HG03196 (cell line): Measurements from ENCODE around the gene KCNE2.
"Not testable (repeated sequence)": the region's sequence is repeated elsewhere in the genome, so short reads cannot be mapped to it uniquely, and the experiment has no call there.

Source experiments
- ATAC-seq: cut with Tn5 transposase; IDR thresholded peaks from one replicate; pipeline ENCODE4 v1.9.1; 2021; ENCODE audit not compliant: unreplicated experiment

The KCNE2 gene

DNA sequence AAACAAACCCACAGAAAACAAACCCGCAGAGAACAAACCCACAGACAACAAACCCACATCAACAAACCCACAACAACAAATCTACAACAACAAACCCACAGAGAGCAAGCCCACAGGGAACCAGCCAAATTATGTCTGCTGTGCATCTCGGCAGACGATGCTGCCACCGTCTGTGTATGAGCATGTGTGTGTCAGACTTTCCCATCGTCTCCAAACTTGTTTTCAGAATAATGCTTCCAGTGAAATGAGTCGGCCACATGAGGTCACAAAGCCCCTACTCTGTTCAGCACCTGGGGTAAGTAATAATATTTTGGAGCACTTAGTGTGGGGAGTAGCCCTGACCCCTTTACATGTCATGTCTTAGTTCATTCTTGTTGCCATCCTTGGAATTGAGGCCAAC, 42.3 kb downstream of the KCNE2 start:
- not testable (repeated sequence) for ATAC-seq

- ATAC-seq = not testable (repeated sequence)
These were observed 42.9 kb downstream of the KCNE2 start for GRCh38 chr21:34406676-34407075.

DNA sequence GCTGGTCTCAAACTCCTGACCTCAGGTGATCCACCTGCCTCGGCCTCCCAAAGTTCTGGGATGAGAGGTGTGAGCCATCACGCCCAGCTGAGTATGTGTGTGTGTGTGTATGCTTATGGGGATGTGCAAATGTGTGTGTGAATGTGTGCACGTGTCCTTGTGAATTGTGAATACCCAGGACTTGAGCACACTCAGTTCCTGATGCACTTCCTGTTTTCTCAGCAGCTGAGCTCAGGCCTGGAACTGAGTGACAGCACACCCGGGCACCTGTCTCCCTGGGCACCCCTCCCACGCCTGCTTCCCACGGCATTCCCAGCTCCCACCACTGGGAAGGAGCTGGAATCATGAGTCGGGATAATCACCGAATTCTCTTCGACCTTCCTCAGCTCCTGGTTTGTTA, 43.5 kb downstream of the KCNE2 start:
- not testable (repeated sequence) for ATAC-seq

DNA sequence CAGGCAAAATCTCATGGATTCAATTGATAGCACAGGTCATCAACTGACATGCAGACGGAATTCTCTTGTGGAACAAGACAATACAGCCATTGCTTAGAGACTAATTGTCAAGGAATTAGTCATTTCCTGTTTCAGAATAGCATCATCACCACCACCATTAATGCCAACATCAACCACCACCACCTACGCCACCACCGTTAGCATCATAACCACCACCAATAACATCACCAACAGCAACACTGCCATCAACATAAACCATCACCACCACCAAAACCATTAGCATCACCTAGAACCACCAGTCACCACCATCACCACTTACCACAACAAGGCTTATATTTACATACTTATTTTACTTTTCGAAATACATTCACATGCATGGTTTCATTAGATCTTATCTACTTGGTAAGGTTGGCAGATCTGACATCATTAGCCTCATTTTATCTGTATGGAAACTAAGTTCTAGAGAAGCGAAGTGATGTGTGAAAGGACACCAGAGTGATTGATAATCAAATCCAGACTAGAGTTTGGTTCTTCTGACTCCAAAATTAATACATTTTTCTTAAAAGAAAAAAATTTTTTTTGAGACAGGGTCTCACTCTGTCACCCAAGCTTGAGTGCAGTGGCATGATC, 53.8 kb downstream of the KCNE2 start:
- not testable (repeated sequence) for ATAC-seq
